Mucosa of stomach (tissue), 1 donor: ENCODE data around the gene RABGAP1L.
"Not testable (repeated sequence)": the region's sequence is repeated elsewhere in the genome, so short reads cannot be mapped to it uniquely, and the experiment has no call there.

ENCODE experiments used
- H3K27me3 ChIP-seq: one replicate; pipeline ENCODE4 v1.7.0; 2013; ENCODE audit warnings: mild to moderate bottlenecking, low read length; ENCODE audit not compliant: control insufficient read depth, insufficient read depth
- H3K36me3 ChIP-seq: one replicate; pipeline ENCODE4 v1.7.0; 2013; ENCODE audit warnings: low read length; ENCODE audit not compliant: control insufficient read depth, insufficient read depth
- H3K4me1 ChIP-seq: one replicate; pipeline ENCODE4 v1.7.0; 2013; ENCODE audit warnings: mild to moderate bottlenecking, low read length; ENCODE audit not compliant: control insufficient read depth, insufficient read depth
- H3K4me3 ChIP-seq: one replicate; pipeline ENCODE4 v1.7.0; 2013; ENCODE audit warnings: low read length
- H3K9ac ChIP-seq: one replicate; pipeline ENCODE4 v1.7.0; 2013; ENCODE audit warnings: mild to moderate bottlenecking, low read length, moderate library complexity
- H3K9me3 ChIP-seq: one replicate; pipeline ENCODE4 v1.7.0; 2013; ENCODE audit warnings: mild to moderate bottlenecking, low read length, moderate library complexity; ENCODE audit not compliant: control insufficient read depth
- donor health status: Pancreatic carcinoma.

RABGAP1L gene

GRCh38 chr1:174134003-174134659 lies 25.2 kb upstream of the RABGAP1L start:
- H3K27me3 ChIP-seq: no peaks in the 10 kb centered on the region
- no peaks in the 10 kb centered on the region for H3K36me3 ChIP-seq
- no peak overlapping the region for H3K9ac ChIP-seq
- H3K4me3 ChIP-seq: no peak overlapping the region
- H3K4me1 ChIP-seq: no peaks in the 10 kb centered on the region
- no peaks in the 10 kb centered on the region for H3K9me3 ChIP-seq

- Histone ChIP-seq H3K9ac (no peak overlapping the region), H3K27me3 (no peaks in the 10 kb centered on the region), H3K36me3 (no peaks in the 10 kb centered on the region), H3K4me1 (no peaks in the 10 kb centered on the region), H3K9me3 (no peaks in the 10 kb centered on the region), H3K4me3 (no peak overlapping the region)
Observed at GRCh38 chr1:174135211-174135610, 24.1 kb upstream of the RABGAP1L start.

GRCh38 chr1:174136714-174137113 lies 22.6 kb upstream of the RABGAP1L start:
- H3K9ac ChIP-seq: no peak overlapping the region
- no peaks in the 10 kb centered on the region for H3K4me1 ChIP-seq
- no peak overlapping the region for H3K4me3 ChIP-seq
- no peaks in the 10 kb centered on the region for H3K36me3 ChIP-seq
- no peaks in the 10 kb centered on the region for H3K9me3 ChIP-seq
- no peaks in the 10 kb centered on the region for H3K27me3 ChIP-seq

GRCh38 chr1:174142836-174143235 lies 16.5 kb upstream of the RABGAP1L start:
- H3K9ac ChIP-seq: no peak overlapping the region
- no peaks in the 10 kb centered on the region for H3K9me3 ChIP-seq
- H3K4me3 ChIP-seq: no peak overlapping the region
- no peaks in the 10 kb centered on the region for H3K27me3 ChIP-seq
- no peaks in the 10 kb centered on the region for H3K4me1 ChIP-seq
- H3K36me3 ChIP-seq: no peaks in the 10 kb centered on the region

GRCh38 chr1:174143727-174144396 lies 15.5 kb upstream of the RABGAP1L start:
- not testable (repeated sequence) for H3K4me3 ChIP-seq, H3K27me3 ChIP-seq, H3K36me3 ChIP-seq, H3K9me3 ChIP-seq, H3K4me1 ChIP-seq, H3K9ac ChIP-seq

- not testable (repeated sequence) for H3K27me3 ChIP-seq, H3K4me3 ChIP-seq, H3K9ac ChIP-seq
Observed at GRCh38 chr1:174144397-174144783, 14.9 kb upstream of the RABGAP1L start.

GRCh38 chr1:174149216-174149615 lies 10.1 kb upstream of the RABGAP1L start:
- H3K4me1 ChIP-seq: no peaks in the 10 kb centered on the region
- H3K36me3 ChIP-seq: no peaks in the 10 kb centered on the region
- H3K27me3 ChIP-seq: no peaks in the 10 kb centered on the region
- no peak overlapping the region for H3K4me3 ChIP-seq
- H3K9me3 ChIP-seq: no peaks in the 10 kb centered on the region
- no peak overlapping the region for H3K9ac ChIP-seq

More at GRCh38 chr1:174144397-174144783, 14.9 kb upstream of the RABGAP1L start:
- H3K4me1 ChIP-seq, H3K9me3 ChIP-seq, H3K36me3 ChIP-seq: not testable (repeated sequence)

- no peaks in the 10 kb centered on the region for H3K36me3 ChIP-seq
- H3K9me3 ChIP-seq: no peaks in the 10 kb centered on the region
- no peaks in the 10 kb centered on the region for H3K4me1 ChIP-seq
- H3K4me3 ChIP-seq: no peak overlapping the region
- no peaks in the 10 kb centered on the region for H3K27me3 ChIP-seq
- no peak overlapping the region for H3K9ac ChIP-seq
Observed at GRCh38 chr1:174150499-174150898, 8.8 kb upstream of the RABGAP1L start.

GRCh38 chr1:174152427-174152826 lies 6.9 kb upstream of the RABGAP1L start:
- H3K27me3 ChIP-seq: no peaks in the 10 kb centered on the region
- H3K9me3 ChIP-seq: no peaks in the 10 kb centered on the region
- H3K4me3 ChIP-seq: no peak overlapping the region
- no peaks in the 10 kb centered on the region for H3K36me3 ChIP-seq
- H3K9ac ChIP-seq: no peak overlapping the region
- H3K4me1 ChIP-seq: no peaks in the 10 kb centered on the region

GRCh38 chr1:174153085-174153824 lies 6.1 kb upstream of the RABGAP1L start:
- H3K36me3 ChIP-seq: no peaks in the 10 kb centered on the region
- H3K9me3 ChIP-seq: no peaks in the 10 kb centered on the region
- H3K4me1 ChIP-seq: no peaks in the 10 kb centered on the region
- H3K4me3 ChIP-seq: no peak overlapping the region
- no peak overlapping the region for H3K9ac ChIP-seq
- H3K27me3 ChIP-seq: no peaks in the 10 kb centered on the region

GRCh38 chr1:174153825-174154107 lies 5.6 kb upstream of the RABGAP1L start:
- no peak overlapping the region for H3K9ac ChIP-seq
- H3K9me3 ChIP-seq: no peaks in the 10 kb centered on the region
- H3K27me3 ChIP-seq: no peaks in the 10 kb centered on the region
- no peak overlapping the region for H3K4me3 ChIP-seq
- H3K36me3 ChIP-seq: no peaks in the 10 kb centered on the region
- H3K4me1 ChIP-seq: no peaks in the 10 kb centered on the region

- Histone ChIP-seq H3K9me3 (no peaks in the 10 kb centered on the region), H3K27me3 (no peaks in the 10 kb centered on the region), H3K4me1 (no peaks in the 10 kb centered on the region), H3K4me3 (no peak overlapping the region), H3K36me3 (no peaks in the 10 kb centered on the region), H3K9ac (no peak overlapping the region)
Observed at GRCh38 chr1:174156437-174156836, 2.9 kb upstream of the RABGAP1L start.
